COLO829 (cell line): ENCODE results near the gene SUMO3.

Experiments used
- DNase-seq: peaks from one replicate; pipeline ENCODE4 v3.0.0; 2012; ENCODE audit warnings: low spot score

The SUMO3 gene

DNA sequence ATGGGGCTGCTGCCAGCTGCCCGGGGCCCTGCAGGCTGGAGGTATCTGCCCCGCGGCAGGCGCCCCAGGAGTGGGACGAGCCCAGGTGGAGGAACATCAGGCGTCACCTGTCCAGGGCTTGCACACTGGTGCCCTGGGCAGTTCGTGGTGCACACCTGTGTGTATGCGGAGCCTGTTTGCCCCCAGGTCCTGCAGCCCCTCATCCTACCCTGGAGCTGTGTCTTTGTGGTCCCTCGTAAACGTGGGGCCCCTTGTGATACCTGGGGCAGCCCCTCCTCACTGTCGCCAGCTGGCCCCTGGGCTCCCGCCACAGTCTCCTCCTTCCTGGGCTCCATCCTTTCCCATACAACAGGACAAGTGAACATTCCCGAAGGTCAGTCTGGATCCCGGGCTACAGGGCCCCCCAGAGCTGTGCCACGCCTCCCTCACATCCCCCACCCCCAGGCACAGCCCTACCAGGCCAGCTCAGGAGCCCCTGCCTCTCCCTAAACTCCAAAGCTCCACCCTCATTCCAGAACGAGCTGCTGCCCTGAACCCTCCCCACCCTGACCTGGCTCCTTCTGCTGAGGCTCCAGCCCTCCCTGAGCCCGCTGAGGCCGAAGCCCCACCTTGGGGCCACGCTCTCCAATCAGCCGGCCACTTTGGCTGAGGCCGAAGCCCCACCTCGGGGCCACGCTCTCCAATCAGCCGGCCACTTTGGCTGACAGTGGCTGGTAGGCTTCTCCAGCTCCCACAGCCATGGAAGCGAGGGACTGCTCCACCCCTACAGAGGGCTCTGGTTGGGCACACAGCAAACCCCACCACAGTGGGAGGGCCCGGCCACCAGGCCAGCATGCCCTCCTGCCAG is 58.9 kb downstream of the SUMO3 start:
- no peak for DNase-seq

DNA sequence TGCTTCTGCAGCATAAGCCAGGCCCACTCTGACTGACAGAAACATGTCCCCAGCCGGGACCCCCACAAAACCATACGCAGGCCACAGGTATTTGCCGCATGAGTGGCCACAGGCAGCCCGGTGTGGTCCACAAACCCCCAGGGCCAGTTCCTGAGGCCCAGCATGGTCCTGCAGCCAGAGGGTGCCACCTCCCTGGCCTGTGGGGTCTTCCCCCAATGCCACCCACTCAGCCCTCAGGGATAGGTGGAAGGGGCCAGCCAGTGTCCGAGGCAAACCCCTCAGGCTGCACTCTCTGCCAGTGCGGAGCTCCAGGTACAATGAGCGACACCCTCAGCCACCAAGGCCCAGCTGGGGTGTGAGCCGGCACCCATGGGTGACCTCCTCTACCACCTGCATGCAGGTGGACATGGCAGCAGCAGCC is 59.7 kb downstream of the SUMO3 start:
- no peak for DNase-seq

DNA sequence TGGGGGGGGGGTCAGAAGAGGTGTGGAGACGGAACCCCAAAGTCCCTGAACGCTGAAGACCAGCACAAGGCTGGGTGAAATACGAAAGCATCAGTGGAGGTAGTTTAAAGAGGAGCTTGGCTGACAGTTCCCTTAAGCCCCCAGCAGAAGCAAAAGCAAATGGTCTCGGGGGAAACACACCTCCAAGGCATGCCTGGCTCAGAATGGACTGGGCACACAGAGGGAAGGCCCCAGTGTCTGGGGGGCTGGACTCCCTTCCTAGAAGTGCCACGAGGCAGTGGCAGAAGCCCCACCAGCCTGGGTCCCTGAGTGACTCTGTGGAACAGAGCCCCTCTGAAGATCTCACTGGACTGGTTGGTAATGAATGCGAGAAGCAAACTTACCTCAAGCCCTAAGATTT is 60.1 kb downstream of the SUMO3 start:
- DNase-seq, result no peak

DNA sequence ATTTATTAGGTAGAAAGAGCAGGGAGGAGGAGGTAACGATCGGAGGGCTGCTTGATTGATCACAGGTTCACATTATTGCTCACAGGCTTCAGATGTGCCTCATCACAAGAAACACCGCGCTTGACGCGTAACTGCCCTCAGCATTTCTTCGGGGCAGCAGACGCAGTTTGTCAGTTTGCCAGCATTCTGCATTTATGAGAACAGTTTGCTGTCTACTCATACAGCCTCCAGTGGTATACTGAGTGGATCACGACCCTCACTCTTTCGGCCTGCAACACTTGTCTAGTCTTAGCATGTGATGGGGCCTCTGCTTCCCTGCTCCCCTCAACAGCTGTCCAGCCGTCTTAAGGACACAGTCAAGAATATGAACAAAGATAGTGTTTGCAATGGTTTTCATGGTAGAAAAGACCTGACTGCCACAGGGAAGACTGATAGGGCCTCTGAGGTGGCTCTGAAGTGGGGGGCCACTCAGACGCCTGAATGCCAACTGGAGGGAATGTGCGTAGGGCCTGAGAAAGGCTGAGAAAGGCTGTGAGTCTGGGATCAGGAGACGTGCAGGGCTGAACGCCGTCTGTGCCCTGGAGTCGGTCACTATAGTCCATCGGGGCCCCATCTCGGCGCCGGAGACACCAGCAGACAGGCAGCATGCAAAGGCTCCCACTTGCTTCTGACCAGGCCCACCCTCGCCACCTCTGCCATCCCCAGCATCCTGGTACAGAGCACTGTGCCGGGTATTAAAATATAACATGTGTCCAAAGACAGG is 61.3 kb downstream of the SUMO3 start:
- DNase-seq, result no peak
